SK-N-MC (cell line): Measurements from ENCODE around the gene NDUFA8.
A peak's percentile ranks its signal among the peaks of the same experiment; 100 is the strongest.

ENCODE experiments used
- DNase-seq: peaks from one replicate; pipeline ENCODE4 v3.0.0-alpha.2; 2011; ENCODE audit warnings: low read depth, low spot score
- H3K27ac ChIP-seq: fragments of 200-600 bp; sonication (generic); 2 replicates; pipeline ENCODE4 v1.5.1; 2016; ENCODE audit warnings: mixed run types
- H3K36me3 ChIP-seq: fragments of 200-600 bp; sonication (generic); 2 replicates; pipeline ENCODE4 v1.6.1; 2017; ENCODE audit warnings: antibody characterized with exemption, low read length, mixed read lengths; ENCODE audit not compliant: insufficient read depth
- H3K4me3 ChIP-seq: fragments of 200-600 bp; sonication (generic); 2 replicates; pipeline ENCODE4 v1.5.1; 2016
- H3K9ac ChIP-seq: fragments of 200-600 bp; sonication (generic); 2 replicates; pipeline ENCODE4 v1.8.0; 2017; ENCODE audit warnings: mixed run types, mixed read lengths; ENCODE audit not compliant: insufficient read length
- H3K9me3 ChIP-seq: fragments of 200-600 bp; sonication (generic); 2 replicates; pipeline ENCODE4 v1.6.1; 2017; ENCODE audit warnings: low read depth, mild to moderate bottlenecking, antibody characterized with exemption, low read length, moderate library complexity, mixed read lengths
- EZH2 ChIP-seq: fragments of 200-600 bp; sonication (generic); IDR thresholded peaks from one replicate; pipeline ENCODE4 v1.6.1; 2017; ENCODE audit warnings: antibody characterized with exemption
- FOXP2 ChIP-seq: optimal IDR thresholded peaks from 2 replicates; pipeline ENCODE3; 2011; ENCODE audit warnings: mild to moderate bottlenecking, moderate library complexity; ENCODE audit not compliant: insufficient read depth; ENCODE audit errors: extremely low read length, control extremely low read depth
- POLR2AphosphoS5 ChIP-seq: IDR thresholded peaks from 2 replicates; pipeline ENCODE4 v1.6.1; 2012; ENCODE audit warnings: mild to moderate bottlenecking, low read depth, low read length, borderline replicate concordance

Gene NDUFA8

GRCh38 chr9:122159026-122159924 lies at the start of gene NDUFA8, which contains the start of gene MORN5:
Gene NDUFA8, minus strand, starts transcription at chr9:122159779. Its CDS starts 102 bp downstream, at chr9:122159677.
Gene MORN5, plus strand, starts transcription at chr9:122159908. Its CDS starts 65 bp downstream, at chr9:122159973.
- H3K36me3 ChIP-seq = 0 out of 2 replicates have a peak, but pooled peaks cover 7% of the 10 kb centered on the region
- DNase-seq = peak; percentile 90
- H3K4me3 ChIP-seq = peak within 1 kb of the TSS; percentile 98
- peak within 1 kb of the TSS; percentile 87 for H3K9ac ChIP-seq
- 0 out of 2 replicates have a peak, but pooled peaks cover 3% of the 10 kb centered on the region for H3K9me3 ChIP-seq
- TF ChIP-seq EZH2 = no peak
- TF ChIP-seq FOXP2 = no peak
- peak; percentile 97 for TF ChIP-seq POLR2AphosphoS5
- peak within 1 kb of the TSS; percentile 45; the same call in 1 of the 2 replicates for H3K27ac ChIP-seq

GRCh38 chr9:122207096-122207495 lies 47.5 kb upstream of the NDUFA8 start:
- no peak overlapping the region for H3K9ac ChIP-seq
- DNase-seq = no peak
- H3K9me3 ChIP-seq = no peaks in the 10 kb centered on the region
- no peaks in the 10 kb centered on the region for H3K36me3 ChIP-seq
- no peak overlapping the region for H3K4me3 ChIP-seq
- H3K27ac ChIP-seq = no peak overlapping the region
- TF ChIP-seq EZH2 (no peak), FOXP2 (no peak)

GRCh38 chr9:122206118-122207046 lies 46.8 kb upstream of the NDUFA8 start:
- Histone ChIP-seq H3K27ac (no peak overlapping the region), H3K4me3 (no peak overlapping the region), H3K9ac (no peak overlapping the region), H3K9me3 (no peaks in the 10 kb centered on the region), H3K36me3 (no peaks in the 10 kb centered on the region)
- TF ChIP-seq FOXP2 = no peak
- no peak for DNase-seq

- DNase-seq = no peak
- Histone ChIP-seq H3K9me3 (no peaks in the 10 kb centered on the region), H3K27ac (no peak overlapping the region), H3K9ac (no peak overlapping the region), H3K36me3 (no peaks in the 10 kb centered on the region), H3K4me3 (no peak overlapping the region)
- no peak for TF ChIP-seq POLR2AphosphoS5
- TF ChIP-seq FOXP2 = no peak
- no peak for TF ChIP-seq EZH2
Measured at GRCh38 chr9:122205176-122205575, 45.6 kb upstream of the NDUFA8 start.

- TF ChIP-seq FOXP2 (no peak), EZH2 (no peak), POLR2AphosphoS5 (no peak)
- H3K27ac ChIP-seq = no peak overlapping the region
Measured at GRCh38 chr9:122204491-122204890, 44.9 kb upstream of the NDUFA8 start.

GRCh38 chr9:122204055-122204454 lies 44.5 kb upstream of the NDUFA8 start:
- Histone ChIP-seq H3K27ac (no peak overlapping the region), H3K4me3 (no peak overlapping the region), H3K36me3 (no peaks in the 10 kb centered on the region), H3K9me3 (no peaks in the 10 kb centered on the region), H3K9ac (no peak overlapping the region)
- DNase-seq = no peak
- TF ChIP-seq FOXP2 (no peak), POLR2AphosphoS5 (no peak), EZH2 (no peak)

More at GRCh38 chr9:122204491-122204890, 44.9 kb upstream of the NDUFA8 start:
- no peak for DNase-seq
- H3K9me3 ChIP-seq = no peaks in the 10 kb centered on the region
- H3K9ac ChIP-seq = no peak overlapping the region
- H3K36me3 ChIP-seq = no peaks in the 10 kb centered on the region
- H3K4me3 ChIP-seq = no peak overlapping the region

- H3K27ac ChIP-seq = no peak overlapping the region
- H3K4me3 ChIP-seq = no peak overlapping the region
- DNase-seq = no peak
- no peak overlapping the region for H3K9ac ChIP-seq
- H3K9me3 ChIP-seq = no peaks in the 10 kb centered on the region
- no peaks in the 10 kb centered on the region for H3K36me3 ChIP-seq
- TF ChIP-seq EZH2 (no peak), POLR2AphosphoS5 (no peak), FOXP2 (no peak)
Measured at GRCh38 chr9:122202111-122202510, 42.5 kb upstream of the NDUFA8 start.

- no peaks in the 10 kb centered on the region for H3K9me3 ChIP-seq
- DNase-seq = no peak
- H3K9ac ChIP-seq = no peak overlapping the region
- no peak for TF ChIP-seq FOXP2
- TF ChIP-seq POLR2AphosphoS5 = no peak
- no peak for TF ChIP-seq EZH2
- no peak overlapping the region for H3K4me3 ChIP-seq
- no peaks in the 10 kb centered on the region for H3K36me3 ChIP-seq
- H3K27ac ChIP-seq = no peak overlapping the region
Measured at GRCh38 chr9:122201641-122202040, 42.1 kb upstream of the NDUFA8 start.
